ENCODE results near the gene KRT84.
"Not testable (repeated sequence)": the region's sequence is repeated elsewhere in the genome, so short reads cannot be mapped to it uniquely, and the experiment has no call there.

KRT84 gene

DNA sequence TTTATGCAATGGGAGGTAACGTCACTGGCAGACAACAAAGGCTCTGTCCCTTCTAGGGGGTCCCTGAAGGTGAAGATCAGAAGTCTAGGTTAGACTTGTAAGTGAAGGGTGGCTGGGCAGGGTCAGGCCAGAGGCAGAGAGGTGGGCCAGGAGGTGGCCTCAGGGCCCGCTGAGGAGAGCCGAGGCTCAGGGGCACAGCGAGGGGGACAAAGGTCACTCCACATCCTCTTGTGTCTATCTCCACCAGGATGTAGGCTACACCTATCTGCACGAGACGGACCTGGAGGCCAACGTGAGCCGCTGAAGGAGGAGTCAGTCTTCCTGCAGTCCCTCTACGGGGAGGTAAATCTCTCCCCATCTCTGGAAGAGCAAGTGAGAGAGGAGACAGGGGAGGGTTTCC is 38.4 kb downstream of the KRT84 start:
- no peak for DNase-seq (ENCODE audit: low read depth in 1 of 2, low spot score in 1 of 2)
- no peak overlapping the region for H3K4me3 ChIP-seq (replicated peaks; ENCODE audit: insufficient read depth, low read length)
- H3K27ac ChIP-seq (replicated peaks) = no peak overlapping the region
- TF ChIP-seq SPI1 (IDR thresholded peaks at IDR 0.05; ENCODE audit: borderline replicate concordance, low read depth) = no peak
- no peak for TF ChIP-seq POLR2AphosphoS5 (IDR thresholded peaks at IDR 0.05; ENCODE audit: low read depth)
- no peak for TF ChIP-seq CTCF (IDR thresholded peaks at IDR 0.05; ENCODE audit: insufficient read depth, low read length)
- no peak for TF ChIP-seq REST (IDR thresholded peaks at IDR 0.05; ENCODE audit: insufficient replicate concordance, low read depth)
- no peak for TF ChIP-seq GABPA (IDR thresholded peaks at IDR 0.05; ENCODE audit: low read depth)
- H3K27me3 ChIP-seq (ENCODE audit: insufficient read depth, poor library complexity, severe bottlenecking) = no peaks in the 10 kb centered on the region

- H3K27ac ChIP-seq (replicated peaks) = no peak overlapping the region
- H3K27me3 ChIP-seq (ENCODE audit: insufficient read depth, poor library complexity, severe bottlenecking) = no peaks in the 10 kb centered on the region
- no peak overlapping the region for H3K4me3 ChIP-seq (replicated peaks; ENCODE audit: insufficient read depth, low read length)
- DNase-seq (ENCODE audit: low read depth in 1 of 2, low spot score in 1 of 2) = no peak
- TF ChIP-seq POLR2AphosphoS5 (IDR thresholded peaks at IDR 0.05; ENCODE audit: low read depth) (no peak), CTCF (IDR thresholded peaks at IDR 0.05; ENCODE audit: insufficient read depth, low read length) (no peak), GABPA (IDR thresholded peaks at IDR 0.05; ENCODE audit: low read depth) (no peak), REST (IDR thresholded peaks at IDR 0.05; ENCODE audit: insufficient replicate concordance, low read depth) (no peak), SPI1 (IDR thresholded peaks at IDR 0.05; ENCODE audit: borderline replicate concordance, low read depth) (no peak)
Measured at GRCh38 chr12:52346593-52346992, 38.9 kb downstream of the KRT84 start.

- not testable (repeated sequence) for H3K27ac ChIP-seq (replicated peaks); H3K27me3 ChIP-seq (ENCODE audit: insufficient read depth, poor library complexity, severe bottlenecking); DNase-seq (ENCODE audit: low read depth in 1 of 2, low spot score in 1 of 2); H3K4me3 ChIP-seq (replicated peaks; ENCODE audit: insufficient read depth, low read length)
Measured at GRCh38 chr12:52345041-52345440, 40.4 kb downstream of the KRT84 start.

GRCh38 chr12:52344111-52344510 is 41.3 kb downstream of the KRT84 start:
- no peak for DNase-seq (ENCODE audit: low read depth in 1 of 2, low spot score in 1 of 2)
- Histone ChIP-seq H3K27me3 (ENCODE audit: insufficient read depth, poor library complexity, severe bottlenecking) (no peaks in the 10 kb centered on the region), H3K27ac (replicated peaks) (no peak overlapping the region), H3K4me3 (replicated peaks; ENCODE audit: insufficient read depth, low read length) (no peak overlapping the region)
- TF ChIP-seq REST (IDR thresholded peaks at IDR 0.05; ENCODE audit: insufficient replicate concordance, low read depth) (no peak), SPI1 (IDR thresholded peaks at IDR 0.05; ENCODE audit: borderline replicate concordance, low read depth) (no peak)

Data from HL-60 (cell line).